ENCODE results near the gene MOB3A.

MOB3A gene

DNA sequence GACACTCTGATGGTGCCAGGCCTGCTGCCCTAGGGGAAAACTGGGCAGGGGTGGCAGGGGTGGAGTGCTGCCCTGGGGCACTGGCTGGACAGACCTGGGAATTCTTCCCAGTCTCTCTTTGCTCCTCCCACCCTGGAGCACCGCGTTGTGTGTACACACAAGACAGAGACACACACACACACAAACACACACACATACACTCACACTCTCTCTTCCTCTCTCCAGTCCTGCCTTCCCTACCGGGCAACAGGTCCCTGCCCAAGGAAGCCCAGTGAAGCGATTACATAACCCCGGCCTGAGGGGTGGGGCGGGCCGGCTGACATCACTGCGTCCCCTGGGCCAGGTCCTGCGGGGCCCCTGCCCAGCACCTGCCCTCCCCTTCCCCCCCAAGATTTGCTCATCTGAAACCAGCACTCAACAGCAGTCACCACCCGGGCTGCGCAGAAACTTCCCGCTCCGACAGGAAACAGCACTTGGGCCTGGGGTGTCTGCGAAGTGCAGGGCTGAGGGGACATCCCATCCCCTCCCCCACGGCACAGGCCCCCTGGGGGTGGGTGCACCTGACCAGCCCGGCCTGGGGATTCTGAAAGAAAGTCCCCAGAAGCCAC is 46.3 kb downstream of the MOB3A start:
- Histone ChIP-seq H3K4me3 (ENCODE audit: low read length) (peak overlapping the region; percentile 73), H3K9ac (ENCODE audit: low read length) (peak overlapping the region; percentile 47), H3K9me3 (ENCODE audit: control insufficient read depth, low read depth, low read length) (no peaks in the 10 kb centered on the region), H3K4me1 (ENCODE audit: control insufficient read depth, low read depth, low read length) (no peaks in the 10 kb centered on the region), H3K27ac (ENCODE audit: low read length) (no peak overlapping the region), H3K36me3 (ENCODE audit: control insufficient read depth, low read depth, low read length) (peaks cover 12% of the 10 kb centered on the region), H3K27me3 (ENCODE audit: control insufficient read depth, insufficient read depth, low read length) (no peaks in the 10 kb centered on the region)

DNA sequence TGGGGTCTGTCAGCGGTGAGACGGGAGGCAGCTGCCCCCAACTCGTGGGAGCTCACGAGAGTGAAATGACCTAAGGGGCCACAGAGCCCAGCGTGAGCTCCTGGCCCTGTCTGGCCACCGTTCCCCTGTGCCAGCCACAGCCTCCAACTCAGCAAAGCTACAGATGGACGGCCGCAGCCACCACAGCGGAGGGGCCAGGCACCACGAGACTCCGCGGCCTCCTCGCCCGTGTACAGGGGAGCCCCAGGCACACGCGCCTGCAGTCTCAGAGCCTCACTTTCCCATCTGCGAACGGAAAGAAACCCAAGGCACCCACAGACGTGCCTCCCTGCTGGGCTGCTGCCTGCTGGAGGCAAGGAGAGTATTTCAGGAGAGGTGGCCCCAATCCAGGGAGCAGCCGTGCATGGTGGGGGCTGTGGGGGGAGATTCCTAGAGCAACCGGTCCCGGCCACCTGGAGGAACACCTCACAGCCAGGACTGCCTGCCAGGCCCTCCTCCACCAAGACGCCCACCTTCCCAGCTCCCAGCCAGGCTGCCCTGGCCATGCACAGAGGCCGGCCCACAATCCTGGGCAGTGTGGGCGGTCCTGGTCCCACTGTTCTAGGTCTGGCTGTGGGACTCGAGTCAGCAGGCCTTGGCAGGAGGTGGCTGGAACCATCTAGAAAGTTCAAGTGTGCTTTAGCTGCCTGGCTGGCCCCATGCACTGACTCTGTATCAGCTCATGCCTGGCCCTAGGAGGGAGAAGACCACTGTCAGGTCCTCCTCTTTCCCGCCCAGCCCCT is 47.0 kb downstream of the MOB3A start:
- H3K27ac ChIP-seq (ENCODE audit: low read length): no peak overlapping the region
- peaks cover 15% of the 10 kb centered on the region for H3K36me3 ChIP-seq (ENCODE audit: control insufficient read depth, low read depth, low read length)
- H3K4me1 ChIP-seq (ENCODE audit: control insufficient read depth, low read depth, low read length): no peaks in the 10 kb centered on the region
- H3K9ac ChIP-seq (ENCODE audit: low read length): no peak overlapping the region
- no peaks in the 10 kb centered on the region for H3K9me3 ChIP-seq (ENCODE audit: control insufficient read depth, low read depth, low read length)
- peak overlapping the region; percentile 73 for H3K4me3 ChIP-seq (ENCODE audit: low read length)
- no peaks in the 10 kb centered on the region for H3K27me3 ChIP-seq (ENCODE audit: control insufficient read depth, insufficient read depth, low read length)

DNA sequence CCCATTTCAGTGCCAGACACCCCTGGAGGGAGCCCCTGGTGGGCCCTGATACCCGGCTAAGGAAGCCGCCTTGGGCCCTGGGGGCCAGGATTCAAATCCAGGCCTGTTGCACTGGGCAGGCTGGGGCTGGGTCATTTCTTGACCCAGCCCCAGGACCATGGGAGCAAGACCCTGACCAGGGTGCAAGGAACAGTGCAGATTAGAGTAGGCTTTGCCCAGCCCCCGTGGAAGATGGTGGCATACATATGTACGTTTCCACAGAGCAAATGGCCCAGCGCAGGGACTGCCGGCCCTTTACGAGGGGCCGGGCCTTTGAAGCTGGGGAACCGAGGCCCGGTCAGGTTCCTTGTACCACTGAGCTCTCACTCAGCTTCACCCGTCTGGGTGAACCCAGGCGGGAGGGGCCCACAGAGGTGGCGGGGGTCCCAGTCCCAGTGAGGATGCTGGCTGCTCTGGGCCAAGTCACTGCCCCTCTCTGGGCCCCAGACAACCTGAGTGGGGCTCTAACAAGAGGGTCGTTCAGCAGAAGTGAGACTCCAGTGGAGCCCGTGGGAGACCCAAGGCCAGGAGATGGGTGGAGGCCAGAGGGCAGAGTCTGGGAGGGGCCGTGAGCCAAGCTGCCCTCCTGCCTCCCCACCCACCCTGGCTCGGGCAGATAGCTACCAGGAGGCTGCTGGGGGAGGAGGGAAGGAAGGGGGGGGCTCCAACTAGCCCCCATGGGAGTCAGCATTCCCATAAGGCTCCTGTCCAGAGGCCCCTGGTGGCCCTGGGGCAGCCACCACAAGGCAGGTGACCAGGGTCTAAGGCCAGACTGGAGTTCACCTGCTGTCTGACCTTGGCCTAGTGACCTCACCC is 47.8 kb downstream of the MOB3A start:
- H3K36me3 ChIP-seq (ENCODE audit: control insufficient read depth, low read depth, low read length): peaks cover 15% of the 10 kb centered on the region
- no peak overlapping the region for H3K9ac ChIP-seq (ENCODE audit: low read length)
- H3K27ac ChIP-seq (ENCODE audit: low read length): no peak overlapping the region
- no peaks in the 10 kb centered on the region for H3K4me1 ChIP-seq (ENCODE audit: control insufficient read depth, low read depth, low read length)
- no peaks in the 10 kb centered on the region for H3K9me3 ChIP-seq (ENCODE audit: control insufficient read depth, low read depth, low read length)
- no peak overlapping the region for H3K4me3 ChIP-seq (ENCODE audit: low read length)
- H3K27me3 ChIP-seq (ENCODE audit: control insufficient read depth, insufficient read depth, low read length): no peaks in the 10 kb centered on the region

DNA sequence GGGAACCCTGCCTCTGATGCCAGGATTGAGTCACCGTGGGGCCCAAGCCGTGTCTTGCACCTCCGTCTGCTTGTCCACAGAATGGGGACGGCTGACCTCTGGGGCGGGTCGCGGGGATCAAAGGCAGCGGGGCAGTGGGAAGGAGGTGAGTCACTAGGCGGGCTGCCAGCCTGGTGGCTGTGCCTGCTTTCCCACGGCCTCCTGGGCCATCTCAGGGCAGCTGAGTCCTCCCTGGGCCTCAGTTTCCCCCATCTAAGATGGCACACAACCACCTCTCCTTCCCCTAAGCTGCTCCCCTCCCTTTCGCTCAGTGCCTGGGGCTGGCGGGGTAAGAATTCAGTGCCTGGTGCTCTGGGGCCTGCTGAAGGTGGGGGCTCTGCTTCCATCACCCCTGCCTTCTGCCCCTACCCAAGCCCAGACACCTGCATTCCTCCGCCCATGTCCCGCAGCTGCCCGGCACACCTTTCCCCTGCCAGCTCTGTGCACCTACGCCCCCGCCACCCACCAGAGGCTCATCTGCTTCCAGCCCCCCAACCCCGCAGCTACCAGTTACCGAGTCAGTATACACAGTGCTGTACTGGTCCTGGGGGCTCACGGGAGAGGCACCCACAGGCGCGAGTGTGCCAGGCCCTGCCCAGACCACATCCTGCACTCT is 48.5 kb downstream of the MOB3A start:
- Histone ChIP-seq H3K9ac (ENCODE audit: low read length) (no peak overlapping the region), H3K27ac (ENCODE audit: low read length) (no peak overlapping the region), H3K36me3 (ENCODE audit: control insufficient read depth, low read depth, low read length) (peaks cover 15% of the 10 kb centered on the region), H3K27me3 (ENCODE audit: control insufficient read depth, insufficient read depth, low read length) (no peaks in the 10 kb centered on the region), H3K4me3 (ENCODE audit: low read length) (no peak overlapping the region), H3K9me3 (ENCODE audit: control insufficient read depth, low read depth, low read length) (no peaks in the 10 kb centered on the region), H3K4me1 (ENCODE audit: control insufficient read depth, low read depth, low read length) (peaks cover 2% of the 10 kb centered on the region)

DNA sequence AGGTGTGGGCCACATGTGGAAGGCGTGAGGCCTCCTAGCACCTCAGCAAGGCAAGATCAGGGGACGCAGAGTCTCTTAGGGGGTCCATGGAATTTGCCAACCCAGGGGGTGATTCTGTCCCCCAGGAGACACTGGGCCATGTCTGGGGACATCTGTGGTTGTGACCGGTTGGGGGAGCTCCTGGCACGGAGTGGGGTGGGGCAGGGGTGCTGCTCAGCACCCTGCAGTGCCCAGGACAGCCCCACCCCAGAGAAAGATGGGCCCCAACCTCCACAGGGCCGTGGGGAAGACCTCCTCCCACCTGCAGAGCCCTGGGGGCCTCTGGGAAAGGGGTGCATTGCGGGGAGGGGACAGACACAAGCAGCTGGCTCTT is 49.1 kb downstream of the MOB3A start:
- Histone ChIP-seq H3K27ac (ENCODE audit: low read length) (no peak overlapping the region), H3K4me1 (ENCODE audit: control insufficient read depth, low read depth, low read length) (peaks cover 5% of the 10 kb centered on the region), H3K9ac (ENCODE audit: low read length) (no peak overlapping the region), H3K36me3 (ENCODE audit: control insufficient read depth, low read depth, low read length) (peaks cover 15% of the 10 kb centered on the region), H3K4me3 (ENCODE audit: low read length) (no peak overlapping the region), H3K27me3 (ENCODE audit: control insufficient read depth, insufficient read depth, low read length) (no peaks in the 10 kb centered on the region), H3K9me3 (ENCODE audit: control insufficient read depth, low read depth, low read length) (no peaks in the 10 kb centered on the region)

DNA sequence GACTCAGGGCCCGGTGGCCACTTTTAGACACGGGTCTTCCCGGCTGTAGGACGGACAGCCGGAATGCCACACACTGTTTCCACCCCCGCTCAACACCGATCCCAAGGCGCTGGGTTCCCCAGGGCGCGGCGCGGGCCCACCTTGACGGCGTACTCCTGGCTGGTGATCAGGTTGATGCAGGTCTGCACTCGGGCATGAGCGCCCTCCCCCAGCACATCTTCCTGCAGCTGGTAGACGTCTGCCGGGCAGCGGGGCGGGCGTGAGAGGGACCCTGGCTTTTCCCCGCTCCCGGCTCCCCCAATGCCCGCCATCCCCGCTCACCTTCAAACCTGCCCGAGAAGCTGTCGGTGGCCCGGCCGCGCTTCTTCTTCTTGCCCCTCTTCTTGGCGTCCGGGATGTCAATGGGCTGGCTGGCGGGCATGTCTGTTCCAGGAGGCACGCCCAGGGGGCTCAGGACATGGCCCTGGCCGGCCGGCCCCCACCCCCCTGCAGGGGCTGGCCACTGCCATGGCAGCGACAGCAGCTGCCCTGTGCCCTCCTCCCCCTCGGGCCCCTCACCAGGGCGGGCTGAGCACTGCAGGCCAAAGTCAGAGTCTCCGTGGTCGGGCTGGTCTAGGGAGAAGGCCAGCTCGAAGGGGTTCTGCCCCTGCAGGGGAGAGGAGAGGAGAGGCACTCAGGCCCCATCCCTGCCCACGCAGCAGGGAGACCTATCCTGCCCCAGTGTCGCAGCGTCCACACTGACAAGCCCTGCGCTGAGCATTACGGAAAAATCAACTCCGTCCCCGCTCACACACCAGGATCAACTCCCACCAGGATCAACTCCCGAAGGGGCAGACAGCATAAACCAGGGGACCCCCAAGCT is 49.8 kb downstream of the MOB3A start:
- H3K9me3 ChIP-seq (ENCODE audit: control insufficient read depth, low read depth, low read length): no peaks in the 10 kb centered on the region
- H3K36me3 ChIP-seq (ENCODE audit: control insufficient read depth, low read depth, low read length): peaks cover 15% of the 10 kb centered on the region
- H3K27me3 ChIP-seq (ENCODE audit: control insufficient read depth, insufficient read depth, low read length): no peaks in the 10 kb centered on the region
- H3K4me1 ChIP-seq (ENCODE audit: control insufficient read depth, low read depth, low read length): peaks cover 8% of the 10 kb centered on the region
- H3K27ac ChIP-seq (ENCODE audit: low read length): no peak overlapping the region
- no peak overlapping the region for H3K4me3 ChIP-seq (ENCODE audit: low read length)
- no peak overlapping the region for H3K9ac ChIP-seq (ENCODE audit: low read length)

DNA sequence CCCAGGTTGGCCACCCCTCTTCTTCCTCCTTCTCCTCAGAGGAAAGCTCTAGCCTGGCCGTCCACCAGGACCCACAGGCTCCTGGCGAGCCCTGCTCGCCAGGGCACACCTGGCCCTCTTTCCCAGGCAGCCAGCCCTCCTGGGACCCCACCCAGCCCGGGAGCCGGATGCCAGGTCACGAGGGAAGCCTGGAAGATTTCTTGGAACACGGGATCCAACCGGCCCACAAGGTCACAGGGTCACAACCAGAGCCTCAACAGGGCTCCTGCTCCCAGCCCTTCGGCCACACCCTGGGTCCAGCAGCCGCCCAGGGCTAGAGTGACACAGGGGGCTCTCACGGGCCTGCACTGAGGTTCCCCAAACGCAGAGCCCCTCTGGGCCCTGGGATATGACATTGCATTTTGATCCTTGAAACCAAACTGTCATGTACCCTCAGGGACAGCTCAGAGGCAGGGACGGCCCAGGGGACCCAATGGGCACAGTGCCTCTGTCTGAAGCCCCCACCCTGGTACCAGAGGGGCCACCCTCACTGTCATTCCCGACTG is 50.6 kb downstream of the MOB3A start:
- Histone ChIP-seq H3K4me3 (ENCODE audit: low read length) (no peak overlapping the region), H3K4me1 (ENCODE audit: control insufficient read depth, low read depth, low read length) (peaks cover 8% of the 10 kb centered on the region), H3K9me3 (ENCODE audit: control insufficient read depth, low read depth, low read length) (no peaks in the 10 kb centered on the region), H3K27me3 (ENCODE audit: control insufficient read depth, insufficient read depth, low read length) (no peaks in the 10 kb centered on the region), H3K27ac (ENCODE audit: low read length) (no peak overlapping the region), H3K36me3 (ENCODE audit: control insufficient read depth, low read depth, low read length) (peaks cover 18% of the 10 kb centered on the region), H3K9ac (ENCODE audit: low read length) (no peak overlapping the region)

DNA sequence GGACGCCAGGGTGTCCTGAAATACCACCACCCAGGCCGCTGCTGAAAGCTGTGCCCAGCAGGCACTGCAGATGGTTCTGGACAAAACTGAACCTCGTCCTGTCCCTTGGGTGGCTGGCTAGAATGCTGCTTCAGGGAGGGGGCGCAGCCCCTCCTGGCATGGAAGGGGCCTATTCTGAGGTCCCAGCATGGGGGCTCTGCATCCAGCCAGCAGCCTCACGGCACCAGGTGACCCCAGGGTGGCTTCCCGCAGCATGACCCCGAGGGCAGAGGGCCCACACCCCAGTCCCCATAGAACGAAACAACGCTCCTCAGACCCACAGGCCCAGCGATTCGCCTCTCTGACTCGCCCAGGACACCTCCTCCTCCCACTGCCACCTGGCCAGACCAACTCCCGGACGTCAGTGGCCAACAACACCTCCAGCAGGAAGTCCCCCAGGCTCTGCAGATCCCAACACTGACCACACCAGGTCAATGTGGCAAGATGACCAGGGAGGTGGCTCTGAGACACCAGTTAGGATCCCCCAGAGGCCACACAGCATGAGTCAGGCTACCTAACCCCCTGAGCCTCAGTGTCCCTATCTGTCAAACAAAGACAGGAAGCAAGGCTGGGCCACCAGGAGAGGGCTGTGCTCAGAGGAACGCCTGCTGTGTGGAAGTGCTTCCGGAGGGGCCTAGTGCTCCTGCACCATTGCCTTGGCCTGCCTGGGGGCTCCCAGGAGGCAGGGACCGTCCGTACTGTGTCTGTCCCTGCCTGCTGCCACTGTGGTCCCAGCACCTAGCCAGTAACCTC is 51.2 kb downstream of the MOB3A start:
- Histone ChIP-seq H3K4me1 (ENCODE audit: control insufficient read depth, low read depth, low read length) (peaks cover 8% of the 10 kb centered on the region), H3K9me3 (ENCODE audit: control insufficient read depth, low read depth, low read length) (no peaks in the 10 kb centered on the region), H3K27me3 (ENCODE audit: control insufficient read depth, insufficient read depth, low read length) (no peaks in the 10 kb centered on the region), H3K4me3 (ENCODE audit: low read length) (no peak overlapping the region), H3K9ac (ENCODE audit: low read length) (no peak overlapping the region), H3K27ac (ENCODE audit: low read length) (no peak overlapping the region), H3K36me3 (ENCODE audit: control insufficient read depth, low read depth, low read length) (peaks cover 25% of the 10 kb centered on the region)

DNA sequence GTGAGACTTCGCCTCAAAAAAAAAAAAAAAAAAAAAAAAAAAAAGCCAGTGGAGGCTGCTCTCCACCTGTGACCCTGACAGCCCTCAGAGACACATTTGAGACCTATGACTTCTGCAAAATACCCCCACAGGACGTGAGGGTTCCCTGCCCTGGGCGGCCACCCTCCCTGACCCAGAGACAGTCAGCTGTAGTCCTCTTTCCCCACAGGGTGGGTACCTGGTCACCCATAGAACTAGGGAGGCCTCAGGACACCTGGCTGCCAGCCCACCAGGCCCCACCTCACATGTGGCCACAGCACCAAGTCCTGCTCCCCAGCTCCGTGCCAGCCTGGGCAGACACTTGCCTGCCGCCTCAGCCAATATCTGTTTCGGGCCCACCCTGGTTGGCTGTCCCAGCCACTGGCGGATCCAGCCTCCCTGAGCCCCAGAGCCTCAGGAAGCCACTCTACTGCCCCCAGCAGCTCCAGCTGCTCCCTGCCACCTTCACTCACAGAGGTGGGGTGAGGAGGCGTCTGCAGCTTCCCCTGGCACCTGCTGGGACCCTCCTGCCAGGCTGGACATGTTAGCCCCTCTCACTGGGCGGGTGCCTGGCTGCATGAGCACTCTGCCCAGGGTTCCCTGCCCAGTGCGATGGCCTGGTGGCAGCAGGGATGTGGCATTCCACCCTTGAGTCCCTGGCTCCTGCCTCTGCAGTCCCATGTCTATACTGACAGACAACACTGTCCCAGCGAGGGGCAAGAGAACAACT is 52.0 kb downstream of the MOB3A start:
- Histone ChIP-seq H3K9ac (ENCODE audit: low read length) (no peak overlapping the region), H3K27me3 (ENCODE audit: control insufficient read depth, insufficient read depth, low read length) (no peaks in the 10 kb centered on the region), H3K27ac (ENCODE audit: low read length) (no peak overlapping the region), H3K4me1 (ENCODE audit: control insufficient read depth, low read depth, low read length) (peaks cover 8% of the 10 kb centered on the region), H3K4me3 (ENCODE audit: low read length) (no peak overlapping the region), H3K36me3 (ENCODE audit: control insufficient read depth, low read depth, low read length) (peaks cover 33% of the 10 kb centered on the region), H3K9me3 (ENCODE audit: control insufficient read depth, low read depth, low read length) (no peaks in the 10 kb centered on the region)

Measured in iPS-18a (cell line).